ENCODE data around the gene GFRA1.
"Not testable (repeated sequence)": the region's sequence is repeated elsewhere in the genome, so short reads cannot be mapped to it uniquely, and the experiment has no call there.

GRCh38 chr10:116053009-116053730 lies 219.8 kb downstream of the GFRA1 start:
- TF ChIP-seq CTCF (conservative IDR thresholded peaks at IDR 0.05; ENCODE audit: low read depth, low read length); POLR2A (IDR thresholded peaks at IDR 0.05; ENCODE audit: low read depth, low read length); CHD1 (IDR thresholded peaks at IDR 0.05; ENCODE audit: low read depth, low read length); MAFK (IDR thresholded peaks at IDR 0.05; ENCODE audit: low read depth, low read length); FOS (IDR thresholded peaks at IDR 0.05; ENCODE audit: low read depth, low read length); SMC3 (IDR thresholded peaks at IDR 0.05; ENCODE audit: low read depth, low read length); RAD21 (IDR thresholded peaks at IDR 0.05; ENCODE audit: low read length); RCOR1 (IDR thresholded peaks at IDR 0.05; ENCODE audit: insufficient replicate concordance, low read length): not testable (repeated sequence)
- TF ChIP-seq, protein P1, sequence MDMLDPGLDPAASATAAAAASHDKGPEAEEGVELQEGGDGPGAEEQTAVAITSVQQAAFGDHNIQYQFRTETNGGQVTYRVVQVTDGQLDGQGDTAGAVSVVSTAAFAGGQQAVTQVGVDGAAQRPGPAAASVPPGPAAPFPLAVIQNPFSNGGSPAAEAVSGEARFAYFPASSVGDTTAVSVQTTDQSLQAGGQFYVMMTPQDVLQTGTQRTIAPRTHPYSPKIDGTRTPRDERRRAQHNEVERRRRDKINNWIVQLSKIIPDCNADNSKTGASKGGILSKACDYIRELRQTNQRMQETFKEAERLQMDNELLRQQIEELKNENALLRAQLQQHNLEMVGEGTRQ (IDR thresholded peaks at IDR 0.05; ENCODE audit: low read depth, low read length): not testable (repeated sequence)
